Upper lobe of right lung (tissue), 1 donor: Measurements from ENCODE around the gene PATL2. TPM values are rescaled to one million over a fixed set of nuclear protein-coding genes. Genes with fewer than 3 reads are reported as not detected.

Experiments used
- ATAC-seq: fragments of 200-7000 bp; cut with Tn5 transposase; one replicate; pipeline ENCODE4 v1.9.1; 2020; ENCODE audit warnings: mild to moderate bottlenecking, moderate library complexity
- DNase-seq: peaks from one replicate; pipeline ENCODE4 v3.0.0-alpha.2; 2020
- H3K27ac ChIP-seq: fragments of 200-600 bp; one replicate; pipeline ENCODE4 v1.8.0; 2022
- H3K27me3 ChIP-seq: fragments of 200-600 bp; one replicate; pipeline ENCODE4 v1.8.0; 2022; ENCODE audit warnings: mild to moderate bottlenecking
- H3K36me3 ChIP-seq: fragments of 200-600 bp; one replicate; pipeline ENCODE4 v1.8.0; 2022
- H3K4me1 ChIP-seq: fragments of 200-600 bp; one replicate; pipeline ENCODE4 v1.8.0; 2022
- H3K4me3 ChIP-seq: fragments of 200-600 bp; one replicate; pipeline ENCODE4 v1.8.0; 2022; ENCODE audit warnings: mild to moderate bottlenecking
- H3K9me3 ChIP-seq: fragments of 200-600 bp; one replicate; pipeline ENCODE4 v1.8.0; 2022
- CTCF ChIP-seq: fragments of 200-600 bp; IDR thresholded peaks from one replicate; pipeline ENCODE4 v1.8.0; 2022; ENCODE audit warnings: antibody characterized with exemption
- intact Hi-C: fragments of 100-400 bp; cut with DNase I; formaldehyde crosslinking; loops from one replicate; pipeline ENCODE4 v1.11.0; 2022
- total RNA-seq: library from RNA; stranded (reverse); fragmentation: NEBNext Ultra II Directional; extraction: Animal tissue kit (Norgen Biotek cat#: 25700); gene quantifications from one replicate; pipeline ENCODE4 v1.2.1, GENCODE V29; 2021
- donor health status: DM: no; HTN: yes; CAD: no; lungs with severe emphysema.

Gene PATL2
- total RNA-seq, 1 donor from 2014 or later: 3.7 TPM

DNA sequence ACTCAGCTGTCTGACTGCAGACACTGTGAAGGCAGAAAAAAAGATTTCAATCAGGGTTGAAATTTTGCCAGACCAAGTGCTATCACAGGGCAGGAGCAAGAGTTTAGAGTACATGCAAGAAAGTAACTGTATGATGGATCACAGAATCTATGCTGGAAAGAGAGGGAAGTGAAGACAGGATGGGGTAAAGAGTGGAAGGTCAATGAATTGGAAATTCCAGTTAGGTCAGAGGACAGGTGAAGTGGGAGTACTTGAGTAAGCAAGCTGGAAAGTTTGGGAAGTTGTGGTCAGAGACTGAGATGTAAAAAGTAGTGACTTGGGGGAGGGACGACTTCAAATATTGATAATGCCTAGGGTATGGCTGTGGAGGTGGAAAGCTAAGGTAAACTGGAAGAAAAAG is 54.8 kb downstream of the PATL2 start:
- H3K36me3 ChIP-seq: peaks cover 84% of the 10 kb centered on the region
- H3K4me3 ChIP-seq: no peak overlapping the region
- no peak overlapping the region for H3K27ac ChIP-seq
- ATAC-seq (no peak), DNase-seq (no peak)
- TF ChIP-seq CTCF: no peak
- no peaks in the 10 kb centered on the region for H3K27me3 ChIP-seq
- intact Hi-C loops: loop anchor here (10.0 kb wide), 1 partner anchor 79 kb away; the partner anchor contains the start of gene TRIM69
- no peaks in the 10 kb centered on the region for H3K9me3 ChIP-seq
- H3K4me1 ChIP-seq: peaks cover 6% of the 10 kb centered on the region

DNA sequence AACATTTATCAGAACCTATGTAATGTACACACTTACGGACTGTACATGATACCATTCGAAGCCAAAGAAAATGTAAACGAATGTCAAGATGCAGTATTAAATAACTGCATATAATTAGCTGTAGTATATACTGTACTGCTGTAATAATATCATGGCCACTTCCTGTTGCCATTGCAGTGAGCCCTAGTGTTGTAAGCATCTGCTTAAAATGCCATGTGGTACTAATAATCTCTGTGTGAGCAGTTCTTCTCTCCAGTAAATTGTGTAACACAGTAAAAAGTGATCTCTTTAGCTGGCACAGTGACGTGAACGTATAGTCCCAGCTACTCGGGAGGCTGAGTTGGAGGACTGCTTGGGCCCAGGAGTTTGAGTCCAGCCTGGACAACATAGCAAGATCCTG is 56.3 kb downstream of the PATL2 start:
- Histone ChIP-seq H3K4me1 (no peaks in the 10 kb centered on the region), H3K27me3 (no peaks in the 10 kb centered on the region), H3K27ac (no peak overlapping the region), H3K4me3 (no peak overlapping the region), H3K9me3 (no peaks in the 10 kb centered on the region), H3K36me3 (peaks cover 98% of the 10 kb centered on the region)
- ATAC-seq: peak; percentile 71
- DNase-seq: no peak
- intact Hi-C loops: loop anchor here (10.0 kb wide), 1 partner anchor 80 kb away; the partner anchor contains the start of gene TRIM69
- no peak for TF ChIP-seq CTCF

DNA sequence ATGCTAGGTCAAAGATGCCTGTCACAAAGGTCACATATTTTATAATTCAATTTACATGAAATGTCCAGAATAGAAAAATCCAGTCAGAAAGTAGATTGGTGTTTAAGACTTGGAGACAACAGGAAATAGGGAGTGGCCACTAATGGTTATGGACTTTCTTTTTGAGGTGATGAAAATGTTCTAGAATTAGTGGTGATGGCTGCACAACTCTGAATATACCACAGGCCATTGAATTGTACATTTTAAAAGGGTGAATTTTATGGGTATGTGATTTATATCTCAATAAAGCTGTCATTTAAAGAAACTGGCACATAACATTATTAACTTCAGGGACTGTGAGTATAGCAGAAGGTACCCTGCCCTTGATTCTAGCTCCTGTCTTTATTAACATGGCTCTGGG is 63.5 kb downstream of the PATL2 start:
- Histone ChIP-seq H3K36me3 (peaks cover 61% of the 10 kb centered on the region), H3K4me3 (no peak overlapping the region), H3K9me3 (no peaks in the 10 kb centered on the region), H3K27ac (no peak overlapping the region), H3K27me3 (no peaks in the 10 kb centered on the region), H3K4me1 (no peaks in the 10 kb centered on the region)
- no peak for TF ChIP-seq CTCF
- DNase-seq: no peak
- no peak for ATAC-seq
- intact Hi-C loops: no loop called here

- H3K36me3 ChIP-seq: peaks cover 57% of the 10 kb centered on the region
- no peaks in the 10 kb centered on the region for H3K4me1 ChIP-seq
- no peak overlapping the region for H3K4me3 ChIP-seq
- intact Hi-C loops: no loop called here
- TF ChIP-seq CTCF: no peak
- H3K9me3 ChIP-seq: no peaks in the 10 kb centered on the region
- H3K27ac ChIP-seq: no peak overlapping the region
- DNase-seq (no peak), ATAC-seq (no peak)
- no peaks in the 10 kb centered on the region for H3K27me3 ChIP-seq
Observed at GRCh38 chr15:44647036-44647435, 64.1 kb downstream of the PATL2 start.

DNA sequence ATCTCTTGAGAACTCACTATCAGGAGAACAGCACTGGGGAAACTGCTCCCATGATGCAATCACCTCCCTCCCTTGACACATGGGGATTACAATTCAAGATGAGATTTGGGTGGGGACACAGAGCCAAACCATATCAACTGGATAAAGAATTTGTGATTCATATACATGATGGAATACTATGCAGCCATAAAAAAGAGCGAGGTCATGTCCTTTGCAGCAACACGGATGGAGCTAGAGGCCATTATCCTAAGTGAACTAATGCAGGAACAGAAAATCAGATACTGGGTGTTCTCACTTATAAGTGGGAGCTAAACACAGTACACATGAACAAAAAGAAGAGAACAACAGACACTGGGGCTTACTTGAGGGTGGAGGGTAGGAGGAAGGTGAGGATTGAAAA is 64.7 kb downstream of the PATL2 start:
- H3K27ac ChIP-seq: no peak overlapping the region
- H3K4me3 ChIP-seq: no peak overlapping the region
- no peaks in the 10 kb centered on the region for H3K9me3 ChIP-seq
- no peak for ATAC-seq
- intact Hi-C loops: no loop called here
- H3K4me1 ChIP-seq: no peaks in the 10 kb centered on the region
- H3K36me3 ChIP-seq: peaks cover 57% of the 10 kb centered on the region
- DNase-seq: no peak
- no peak for TF ChIP-seq CTCF
- no peaks in the 10 kb centered on the region for H3K27me3 ChIP-seq

DNA sequence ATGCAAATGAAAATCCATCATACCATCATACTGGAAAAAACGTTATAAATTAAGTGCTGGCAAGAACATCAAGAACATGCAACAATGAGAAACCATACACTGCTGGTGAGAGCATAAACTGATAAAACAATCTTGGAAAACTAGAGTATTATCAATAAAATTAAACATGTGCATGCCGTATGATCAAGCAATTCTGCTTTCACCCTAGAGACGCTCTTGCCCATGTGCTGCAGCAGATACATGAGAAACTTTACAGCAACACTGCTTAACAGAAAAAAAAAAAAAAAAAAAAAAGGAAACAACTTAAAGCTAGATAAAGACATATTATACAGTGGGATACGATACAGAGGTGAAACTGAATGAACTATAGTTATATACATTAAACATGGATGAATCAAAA is 69.5 kb downstream of the PATL2 start:
- no peak overlapping the region for H3K27ac ChIP-seq
- ATAC-seq: no peak
- no peak overlapping the region for H3K4me3 ChIP-seq
- intact Hi-C loops: no loop called here
- peaks cover 48% of the 10 kb centered on the region for H3K36me3 ChIP-seq
- TF ChIP-seq CTCF: no peak
- no peaks in the 10 kb centered on the region for H3K27me3 ChIP-seq
- no peaks in the 10 kb centered on the region for H3K4me1 ChIP-seq
- no peak for DNase-seq
- no peaks in the 10 kb centered on the region for H3K9me3 ChIP-seq
